NCI-H128 (cell line): ENCODE measurements around the gene ZNF346.
A peak's percentile ranks its signal among the peaks of the same experiment; 100 is the strongest.

Experiments used
- DNase-seq: peaks from one replicate; lab custom pipeline; 2025; ENCODE audit not compliant: unreplicated experiment; lab: John Stamatoyannopoulos, UW

The ZNF346 gene

DNA sequence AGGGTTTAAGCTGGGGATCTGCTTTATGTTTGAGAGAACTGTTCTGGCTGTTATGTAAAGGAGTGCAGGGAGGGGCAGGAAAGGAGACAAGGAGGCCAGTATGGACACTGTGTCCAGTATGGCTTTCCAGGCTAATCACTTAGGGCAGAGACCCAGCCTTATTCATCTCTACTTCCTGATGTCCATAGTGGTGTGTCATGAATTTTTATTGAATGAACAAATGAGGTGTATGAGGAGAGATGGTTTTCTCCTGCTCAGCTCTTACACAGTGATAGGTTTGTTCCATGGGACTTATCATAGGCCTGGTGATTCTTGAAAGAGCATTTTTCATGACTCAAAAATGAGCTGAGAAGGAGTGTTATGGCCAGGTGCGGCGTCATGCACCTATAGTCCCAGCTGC is 43.7 kb downstream of the ZNF346 start:
- DNase-seq = no peak

DNA sequence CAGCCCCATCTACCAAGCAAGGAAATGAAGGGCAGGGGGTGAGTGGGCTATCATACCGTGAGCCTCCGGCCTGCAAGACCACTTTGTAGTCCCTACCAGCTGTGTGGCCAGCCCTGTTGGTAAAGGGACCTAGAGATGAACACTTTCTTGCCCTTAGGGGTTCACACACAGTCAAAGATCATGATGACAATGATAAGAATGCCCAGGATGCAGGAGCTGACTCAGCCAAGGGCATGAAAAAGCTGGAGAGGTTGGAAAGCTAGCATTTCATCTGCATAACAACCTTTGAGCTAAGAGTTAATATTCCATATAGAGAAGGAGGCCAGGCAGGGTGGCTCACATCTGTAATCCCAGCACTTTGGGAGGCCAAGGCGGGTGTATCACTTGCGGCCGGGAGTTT is 45.0 kb downstream of the ZNF346 start:
- DNase-seq = no peak

DNA sequence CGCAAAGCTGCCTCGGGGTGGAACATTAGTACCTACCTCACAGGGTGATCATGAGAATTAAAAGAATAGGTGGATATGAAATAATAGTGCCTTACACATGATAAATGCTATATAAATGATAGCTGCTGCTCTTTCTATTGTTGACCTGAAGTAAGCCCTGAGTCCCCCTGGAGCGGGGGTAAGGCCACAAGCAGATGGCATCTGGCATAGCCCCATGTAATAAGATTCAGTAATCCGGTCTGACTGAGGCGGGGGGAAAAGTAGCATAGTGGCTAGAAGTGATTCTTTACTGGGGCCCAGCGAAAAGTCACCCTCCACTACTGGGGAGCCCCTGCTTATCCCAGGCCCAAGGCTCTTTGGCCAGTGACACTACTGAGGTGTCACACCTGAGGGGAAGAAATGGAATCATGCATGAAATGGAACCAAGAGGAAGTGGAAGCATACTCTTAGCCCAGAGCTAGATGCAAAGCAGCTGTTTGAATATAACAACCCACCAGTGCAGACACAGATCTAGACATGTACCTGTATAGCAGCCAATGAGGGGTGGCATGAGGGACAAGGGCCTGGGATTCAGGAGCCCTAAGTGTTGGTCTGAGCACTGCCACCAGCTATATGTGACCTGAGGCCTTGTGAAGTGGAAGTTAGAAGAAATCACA is 48.2 kb downstream of the ZNF346 start:
- DNase-seq = no peak

DNA sequence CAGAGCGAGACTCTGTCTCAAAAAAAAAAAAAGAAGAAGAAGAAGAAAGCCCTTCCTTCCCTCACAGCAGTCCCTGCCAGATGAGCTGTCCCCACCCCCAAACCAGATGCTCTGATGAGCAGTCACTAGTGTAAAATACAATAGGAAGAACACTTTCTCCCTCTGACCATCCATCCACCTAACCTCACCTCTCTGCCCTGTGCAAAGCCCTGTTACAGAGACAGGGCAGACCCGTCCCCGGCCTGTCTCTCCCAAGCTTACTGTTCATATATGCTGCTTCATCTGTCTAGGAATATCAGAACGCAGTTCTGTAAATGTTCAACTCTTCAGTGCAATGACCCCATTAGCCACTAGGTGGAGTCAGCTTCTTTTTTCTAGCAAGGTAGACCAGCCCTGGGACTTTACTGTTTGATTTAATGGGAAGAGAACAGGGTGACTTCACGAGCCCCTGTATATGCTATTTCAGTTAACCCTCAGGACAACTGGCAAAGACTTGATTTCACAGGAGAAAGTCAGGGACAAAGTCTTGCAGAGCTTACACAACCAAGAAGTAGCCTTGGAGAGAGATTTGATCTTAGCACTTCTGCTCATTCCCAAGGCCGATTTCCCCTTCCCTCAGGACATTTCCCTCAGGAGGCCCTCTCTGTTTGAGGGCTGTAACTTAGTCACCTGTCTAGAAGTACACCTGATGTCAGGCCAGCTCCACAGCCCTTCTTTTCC is 49.3 kb downstream of the ZNF346 start:
- peak; percentile 27 for DNase-seq

DNA sequence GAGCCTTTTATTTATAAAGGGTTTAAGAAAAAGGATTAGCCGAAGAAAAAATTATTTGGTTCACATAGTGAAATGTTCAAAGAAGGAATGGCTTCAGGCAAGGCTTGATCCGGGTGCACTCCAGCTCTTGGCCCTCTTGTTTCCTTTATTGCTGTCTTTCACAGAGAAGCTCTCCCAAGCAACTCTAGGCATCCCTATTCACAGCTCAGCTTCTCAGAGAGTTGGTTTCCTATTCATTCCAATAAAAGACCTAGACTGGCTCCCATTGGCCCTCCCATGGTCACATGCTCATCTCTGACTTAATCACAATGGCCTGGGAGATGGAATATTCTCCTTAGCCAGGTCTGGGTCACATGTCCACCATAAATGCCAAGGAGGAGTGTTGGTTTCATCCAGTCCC is 54.8 kb downstream of the ZNF346 start:
- DNase-seq = no peak

DNA sequence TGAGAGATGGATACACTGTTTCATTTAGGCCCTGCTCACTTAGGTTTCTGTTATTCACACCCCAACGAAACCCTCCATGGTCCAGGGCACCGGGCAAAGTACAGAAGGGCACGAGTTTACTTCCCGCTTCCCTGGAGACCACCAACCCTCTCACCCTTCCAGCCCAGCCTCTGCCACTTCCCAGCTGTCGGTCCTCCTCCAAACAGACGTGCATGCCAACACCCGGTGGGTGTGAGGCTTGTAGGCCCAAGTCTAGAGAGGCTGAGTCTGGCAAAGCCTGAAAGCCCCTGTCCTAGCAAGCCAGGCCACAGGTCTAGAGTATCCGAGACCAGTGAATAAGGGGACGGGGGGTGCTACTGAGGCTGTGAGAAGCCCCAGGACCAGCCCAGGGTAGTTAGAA is 57.1 kb downstream of the ZNF346 start:
- DNase-seq = no peak

DNA sequence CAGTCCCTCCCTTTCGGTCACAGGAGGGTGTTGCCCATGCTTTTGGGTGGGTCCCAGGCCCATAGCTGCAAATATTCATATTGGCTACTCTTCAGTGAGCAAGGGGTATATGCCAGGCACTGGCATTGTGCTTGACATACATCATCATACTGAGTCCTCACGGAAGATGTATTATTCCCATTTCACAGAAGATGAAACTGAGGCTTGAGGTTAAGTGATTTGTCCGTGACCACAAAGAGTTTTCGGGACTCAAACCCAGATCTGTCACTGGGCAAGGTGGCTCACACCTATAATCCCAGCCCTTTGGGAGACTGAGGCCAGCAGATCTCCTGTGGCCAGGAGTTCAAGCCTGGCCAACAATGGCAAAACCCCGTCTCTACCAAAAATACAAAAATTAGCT is 57.8 kb downstream of the ZNF346 start:
- DNase-seq = no peak

DNA sequence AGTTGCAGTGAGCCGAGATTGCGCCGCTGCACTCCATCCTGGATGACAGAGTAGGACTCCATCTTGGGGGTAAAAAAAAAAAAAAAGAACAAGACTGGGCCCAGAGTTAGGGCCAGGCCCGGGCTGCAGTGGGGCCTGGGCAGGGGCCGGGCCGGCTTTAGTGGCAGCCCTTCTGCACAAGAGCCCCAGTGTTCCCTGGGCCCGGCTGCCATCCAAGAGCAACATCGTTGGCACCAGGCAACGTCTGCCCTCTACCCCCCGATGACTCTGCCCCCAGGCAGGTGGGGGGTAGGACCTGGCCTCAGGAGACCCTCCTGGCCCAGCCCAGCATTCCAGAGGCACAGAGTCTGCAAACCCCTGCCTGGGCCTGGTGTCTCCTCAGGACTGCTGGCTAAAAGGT is 59.4 kb downstream of the ZNF346 start:
- no peak for DNase-seq

DNA sequence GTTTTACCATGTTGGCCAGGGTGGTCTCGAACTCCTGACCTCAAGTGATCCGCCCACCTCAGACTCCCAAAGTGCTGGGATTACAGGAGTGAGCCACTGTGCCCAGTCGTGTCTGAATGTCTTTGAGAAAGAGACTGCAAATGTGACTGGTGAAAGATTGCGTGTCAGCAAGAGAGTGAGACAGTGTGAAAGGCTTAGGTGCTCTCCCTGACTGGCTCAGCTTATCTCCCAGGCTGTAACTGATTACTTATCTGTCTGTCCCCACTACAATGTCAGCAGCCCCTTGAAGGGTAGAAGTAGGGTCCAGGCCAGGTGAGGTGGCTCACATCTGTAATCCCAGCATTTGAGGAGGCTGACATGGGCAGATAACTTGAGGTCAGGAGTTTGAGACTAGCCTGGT is 60.9 kb downstream of the ZNF346 start:
- DNase-seq = no peak

DNA sequence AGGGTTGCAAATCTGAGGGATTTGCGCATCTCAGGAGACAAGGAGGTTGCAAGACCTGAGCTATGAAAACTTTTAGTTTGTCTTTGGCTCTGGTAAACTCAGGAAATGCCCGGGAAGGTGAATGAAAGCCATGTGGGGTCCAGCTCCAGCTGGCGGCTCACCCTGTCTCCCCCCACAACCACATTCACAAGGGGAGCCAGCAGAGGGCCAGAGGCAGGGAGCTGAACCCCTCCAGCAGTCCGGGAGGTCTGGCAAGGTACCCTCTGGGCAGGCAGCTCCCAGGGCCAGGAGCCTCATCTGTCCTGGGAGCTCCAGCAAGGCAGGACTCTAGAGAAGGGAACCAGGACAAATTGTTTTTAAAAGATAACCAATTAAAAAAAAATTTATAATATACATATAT is 61.7 kb downstream of the ZNF346 start:
- no peak for DNase-seq

DNA sequence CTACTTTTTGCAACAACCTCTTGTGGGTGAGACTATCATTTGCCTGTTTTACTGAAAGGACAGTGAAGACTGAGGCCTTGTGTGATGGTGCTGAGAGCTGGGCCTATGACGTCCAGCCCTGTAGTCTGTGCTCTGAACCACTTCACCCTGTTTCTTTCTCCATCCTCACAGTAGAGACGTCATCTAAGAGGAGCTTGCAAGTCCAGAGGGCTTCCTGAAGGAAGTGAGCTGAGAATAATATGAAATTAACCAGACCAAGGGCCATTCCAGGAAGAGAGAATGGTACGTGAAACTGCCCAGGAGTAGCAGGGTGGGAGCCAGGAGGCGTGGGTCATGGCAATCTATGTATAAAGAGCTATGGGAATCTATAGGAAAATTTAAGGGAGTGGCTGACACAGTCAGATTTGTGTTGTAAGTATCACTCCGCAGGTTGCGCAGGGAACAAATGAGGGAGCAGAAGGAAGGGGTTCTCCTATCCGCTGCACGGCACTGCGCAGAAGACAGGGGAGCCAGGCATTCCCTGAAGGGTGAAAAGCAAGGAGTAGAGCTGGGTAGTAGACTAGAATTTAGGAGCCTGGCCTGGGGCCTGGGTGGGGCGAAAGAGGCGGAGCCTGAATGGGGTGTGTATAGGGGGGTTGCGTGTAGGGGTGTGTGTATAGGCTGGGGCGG is 63.6 kb downstream of the ZNF346 start:
- DNase-seq = no peak

DNA sequence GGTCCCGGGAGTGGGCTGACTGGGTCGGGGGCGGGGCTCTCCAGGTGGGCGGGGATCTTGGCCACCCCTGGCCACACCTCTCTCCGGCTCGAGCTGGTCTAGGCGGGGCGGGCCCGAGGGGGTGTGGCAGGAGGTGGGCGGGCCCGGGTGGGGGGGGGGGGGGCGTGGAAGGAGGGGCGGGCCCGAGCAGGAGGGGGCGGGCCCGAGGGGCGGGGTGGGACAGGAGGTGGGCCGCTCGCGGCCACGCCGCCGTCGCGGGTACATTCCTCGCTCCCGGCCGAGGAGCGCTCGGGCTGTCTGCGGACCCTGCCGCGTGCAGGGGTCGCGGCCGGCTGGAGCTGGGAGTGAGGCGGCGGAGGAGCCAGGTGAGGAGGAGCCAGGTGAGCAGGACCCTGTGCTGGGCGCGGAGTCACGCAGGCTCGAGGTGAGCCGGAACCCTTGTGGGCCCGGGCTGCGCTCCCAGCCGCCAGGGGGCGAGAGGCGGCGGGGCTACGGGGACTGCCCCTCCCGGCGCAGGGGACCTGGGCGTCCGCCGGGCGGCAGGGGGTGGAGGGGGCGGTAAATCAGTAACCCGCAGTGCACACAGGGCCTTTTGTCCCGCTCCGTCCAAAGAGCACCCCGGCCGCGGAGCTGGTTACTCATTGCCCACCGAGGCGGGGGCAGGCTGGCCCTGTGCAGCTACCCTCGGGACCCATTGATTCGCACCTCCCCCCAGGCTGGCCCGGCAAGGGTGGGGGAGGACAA is 64.3 kb downstream of the ZNF346 start, which contains the start of gene FGFR4:
Gene FGFR4 (plus strand): TSS at position 262 of the 744 bp plus-strand sequence. CDS start 2,688 bp downstream, outside the sequence.
- no peak for DNase-seq

DNA sequence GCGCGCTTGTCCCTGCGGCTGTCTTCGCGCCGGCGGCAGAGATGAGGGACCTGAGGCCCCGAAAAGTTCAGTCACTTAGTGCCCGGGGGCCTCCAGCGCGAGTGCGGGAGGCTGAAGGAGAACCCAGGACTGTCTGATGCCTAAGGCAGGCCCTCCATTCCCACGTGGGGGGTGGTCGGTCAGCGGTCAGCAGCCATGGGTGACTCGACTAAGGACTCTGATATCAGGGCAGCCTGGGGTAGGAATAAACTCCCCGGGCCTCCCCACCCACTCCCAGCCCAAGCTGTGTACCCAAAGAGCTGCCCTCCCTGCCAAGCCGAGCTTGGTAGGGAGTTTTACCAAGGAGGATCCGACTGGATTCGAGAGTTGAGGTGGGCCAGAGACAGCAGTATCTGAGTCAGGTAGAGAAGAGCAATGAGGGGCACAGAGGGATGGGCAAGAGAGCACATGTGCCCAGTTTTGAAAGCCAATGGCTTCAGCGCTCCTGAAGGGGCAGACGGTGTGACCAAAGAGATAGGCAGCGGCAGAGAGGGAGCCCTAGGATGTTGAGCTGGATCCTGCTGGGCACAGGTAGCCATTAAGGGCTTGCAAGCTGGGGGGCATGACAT is 65.0 kb downstream of the ZNF346 start:
- no peak for DNase-seq

DNA sequence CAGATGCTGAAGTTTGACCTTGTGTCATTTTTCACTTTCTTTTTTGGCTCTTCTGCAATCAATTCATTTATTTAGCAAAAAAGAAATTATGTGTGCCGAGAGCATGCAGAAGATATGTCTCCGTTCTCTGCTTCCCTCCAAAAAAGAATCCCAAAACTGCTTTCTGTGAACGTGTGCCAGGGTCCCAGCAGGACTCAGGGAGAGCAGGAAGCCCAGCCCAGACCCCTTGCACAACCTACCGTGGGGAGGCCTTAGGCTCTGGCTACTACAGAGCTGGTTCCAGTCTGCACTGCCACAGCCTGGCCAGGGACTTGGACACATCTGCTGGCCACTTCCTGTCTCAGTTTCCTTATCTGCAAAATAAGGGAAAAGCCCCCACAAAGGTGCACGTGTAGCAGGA is 66.6 kb downstream of the ZNF346 start:
- DNase-seq = no peak

DNA sequence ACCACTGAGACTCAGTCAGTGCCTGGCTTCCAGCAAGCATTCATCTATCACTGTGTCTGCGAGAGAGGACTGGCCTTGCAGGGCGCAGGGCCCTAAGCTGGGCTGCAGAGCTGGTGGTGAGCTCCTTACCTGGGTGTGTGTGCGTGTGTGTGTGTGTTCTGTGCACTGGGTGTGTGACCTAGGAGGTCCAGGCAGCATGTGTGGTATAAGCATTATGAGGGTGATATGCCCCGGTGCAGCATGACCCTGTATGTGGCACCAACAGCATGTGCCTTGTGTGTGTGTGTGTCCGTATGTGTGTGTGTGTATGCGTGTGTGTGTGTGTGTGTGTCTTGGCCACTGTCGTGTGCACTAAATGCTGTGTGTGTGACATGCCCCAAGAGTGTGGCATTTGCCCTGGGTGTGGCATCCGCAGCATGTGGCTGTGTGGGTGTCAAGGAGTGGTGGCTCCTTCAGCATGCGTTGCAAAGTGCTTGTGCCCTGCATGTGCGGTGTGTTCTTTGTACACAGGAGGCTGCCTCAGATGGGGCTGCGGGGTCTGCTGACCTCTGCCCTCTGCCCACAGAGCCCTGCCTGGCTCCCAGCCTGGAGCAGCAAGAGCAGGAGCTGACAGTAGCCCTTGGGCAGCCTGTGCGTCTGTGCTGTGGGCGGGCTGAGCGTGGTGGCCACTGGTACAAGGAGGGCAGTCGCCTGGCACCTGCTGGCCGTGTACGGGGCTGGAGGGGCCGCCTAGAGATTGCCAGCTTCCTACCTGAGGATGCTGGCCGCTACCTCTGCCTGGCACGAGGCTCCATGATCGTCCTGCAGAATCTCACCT is 67.5 kb downstream of the ZNF346 start:
- no peak for DNase-seq

DNA sequence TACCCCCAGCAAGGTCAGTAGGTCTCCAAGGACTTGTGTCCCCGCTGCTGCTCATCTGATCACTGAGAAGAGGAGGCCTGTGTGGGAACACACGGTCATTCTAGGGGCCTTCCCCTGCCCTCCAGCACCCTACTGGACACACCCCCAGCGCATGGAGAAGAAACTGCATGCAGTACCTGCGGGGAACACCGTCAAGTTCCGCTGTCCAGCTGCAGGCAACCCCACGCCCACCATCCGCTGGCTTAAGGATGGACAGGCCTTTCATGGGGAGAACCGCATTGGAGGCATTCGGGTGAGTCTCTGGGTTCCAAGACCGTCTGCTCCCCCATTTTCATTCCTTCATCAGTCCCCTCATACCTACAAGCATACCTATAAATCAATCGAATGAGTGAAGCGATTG is 68.3 kb downstream of the ZNF346 start:
- no peak for DNase-seq

DNA sequence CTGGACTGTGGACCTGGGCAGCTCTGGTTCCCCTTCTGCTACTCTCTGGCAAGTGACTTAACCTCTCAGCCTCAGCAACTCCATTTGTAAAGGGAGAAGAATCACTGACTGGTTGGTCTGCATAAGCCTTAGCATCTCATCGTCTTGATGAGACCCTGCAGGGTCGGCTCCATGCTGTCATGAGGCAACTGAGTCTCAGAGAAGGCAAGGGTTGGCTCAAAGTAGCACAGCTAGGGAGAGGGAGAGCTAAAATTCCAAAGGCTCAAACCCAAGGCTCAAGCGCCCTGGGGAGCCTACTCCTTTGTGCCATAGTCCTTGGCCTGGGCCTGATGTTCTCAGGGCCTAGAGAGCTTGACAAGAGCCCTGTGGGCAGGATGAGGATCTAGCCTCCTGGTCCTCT is 68.7 kb downstream of the ZNF346 start:
- DNase-seq = no peak

DNA sequence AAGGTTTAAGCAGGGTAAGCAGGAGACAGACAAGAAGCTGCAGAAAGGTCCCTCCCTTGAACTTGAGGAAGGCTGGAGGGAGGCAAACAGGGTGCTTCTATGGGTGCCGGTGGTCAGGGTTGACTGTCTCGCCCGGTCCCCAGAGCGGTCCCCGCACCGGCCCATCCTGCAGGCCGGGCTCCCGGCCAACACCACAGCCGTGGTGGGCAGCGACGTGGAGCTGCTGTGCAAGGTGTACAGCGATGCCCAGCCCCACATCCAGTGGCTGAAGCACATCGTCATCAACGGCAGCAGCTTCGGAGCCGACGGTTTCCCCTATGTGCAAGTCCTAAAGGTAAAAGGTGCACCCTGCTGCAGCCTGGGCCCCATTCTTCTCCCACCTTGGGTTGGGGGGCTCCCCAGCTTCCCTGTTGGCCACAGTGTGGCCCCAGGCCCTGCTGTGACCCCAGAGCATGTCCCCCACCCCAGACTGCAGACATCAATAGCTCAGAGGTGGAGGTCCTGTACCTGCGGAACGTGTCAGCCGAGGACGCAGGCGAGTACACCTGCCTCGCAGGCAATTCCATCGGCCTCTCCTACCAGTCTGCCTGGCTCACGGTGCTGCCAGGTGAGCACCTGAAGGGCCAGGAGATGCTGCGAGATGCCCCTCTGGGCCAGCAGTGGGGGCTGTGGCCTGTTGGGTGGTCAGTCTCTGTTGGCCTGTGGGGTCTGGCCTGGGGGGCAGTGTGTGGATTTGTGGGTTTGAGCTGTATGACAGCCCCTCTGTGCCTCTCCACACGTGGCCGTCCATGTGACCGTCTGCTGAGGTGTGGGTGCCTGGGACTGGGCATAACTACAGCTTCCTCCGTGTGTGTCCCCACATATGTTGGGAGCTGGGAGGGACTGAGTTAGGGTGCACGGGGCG is 69.9 kb downstream of the ZNF346 start:
- no peak for DNase-seq

DNA sequence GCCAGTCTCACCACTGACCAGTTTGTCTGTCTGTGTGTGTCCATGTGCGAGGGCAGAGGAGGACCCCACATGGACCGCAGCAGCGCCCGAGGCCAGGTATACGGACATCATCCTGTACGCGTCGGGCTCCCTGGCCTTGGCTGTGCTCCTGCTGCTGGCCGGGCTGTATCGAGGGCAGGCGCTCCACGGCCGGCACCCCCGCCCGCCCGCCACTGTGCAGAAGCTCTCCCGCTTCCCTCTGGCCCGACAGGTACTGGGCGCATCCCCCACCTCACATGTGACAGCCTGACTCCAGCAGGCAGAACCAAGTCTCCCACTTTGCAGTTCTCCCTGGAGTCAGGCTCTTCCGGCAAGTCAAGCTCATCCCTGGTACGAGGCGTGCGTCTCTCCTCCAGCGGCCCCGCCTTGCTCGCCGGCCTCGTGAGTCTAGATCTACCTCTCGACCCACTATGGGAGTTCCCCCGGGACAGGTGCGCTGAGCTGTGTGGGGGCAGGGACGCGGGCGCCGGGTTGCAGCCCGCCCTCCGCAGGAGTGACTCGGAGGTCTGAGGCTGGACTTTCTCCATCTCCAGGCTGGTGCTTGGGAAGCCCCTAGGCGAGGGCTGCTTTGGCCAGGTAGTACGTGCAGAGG is 70.7 kb downstream of the ZNF346 start:
- DNase-seq = no peak
